SU-DHL-6 (cell line): ENCODE data around the gene FBXW11.

Experiments used
- H2AFZ ChIP-seq: fragments of 200-600 bp; sonication (generic); 2 replicates; pipeline ENCODE4 v1.6.1; 2014; ENCODE audit warnings: low read depth, mild to moderate bottlenecking, moderate library complexity, mixed read lengths, antibody characterized with exemption, low read length; ENCODE audit not compliant: severe bottlenecking
- H3F3A ChIP-seq: fragments of 200-600 bp; shearing (Covaris generic); 2 replicates; pipeline ENCODE4 v1.6.0; 2016; ENCODE audit warnings: antibody characterized with exemption, mild to moderate bottlenecking; ENCODE audit not compliant: insufficient read depth
- H3K27ac ChIP-seq: fragments of 200-600 bp; sonication (generic); 2 replicates; pipeline ENCODE4 v1.5.1; 2016; ENCODE audit warnings: low read depth, mild to moderate bottlenecking, low read length, moderate library complexity, mixed read lengths
- H3K27me3 ChIP-seq: fragments of 200-600 bp; sonication (generic), shearing (Covaris generic); 2 replicates; pipeline ENCODE4 v1.6.0; 2014; ENCODE audit warnings: mild to moderate bottlenecking, low read length
- H3K36me3 ChIP-seq: fragments of 200-600 bp; sonication (generic); 2 replicates; pipeline ENCODE4 v1.6.1; 2014; ENCODE audit warnings: mild to moderate bottlenecking, low read length, mixed read lengths
- H3K4me2 ChIP-seq: fragments of 300-600, 200-600 bp; shearing (Covaris generic), sonication (generic); 2 replicates; pipeline ENCODE4 v1.6.0; 2014; ENCODE audit warnings: low read length, low read depth, mild to moderate bottlenecking; ENCODE audit not compliant: poor library complexity, severe bottlenecking
- H3K4me3 ChIP-seq: fragments of 200-600 bp; sonication (generic); 2 replicates; pipeline ENCODE4 v1.5.1; 2014; ENCODE audit warnings: antibody characterized with exemption, low read length, mild to moderate bottlenecking, mixed read lengths; ENCODE audit not compliant: insufficient read depth, poor library complexity, severe bottlenecking
- H3K79me2 ChIP-seq: fragments of 200-600 bp; sonication (generic); 2 replicates; pipeline ENCODE4 v1.6.1; 2014; ENCODE audit warnings: mild to moderate bottlenecking, low read length, moderate library complexity; ENCODE audit not compliant: insufficient read depth
- H3K9ac ChIP-seq: fragments of 200-600 bp; sonication (generic); 2 replicates; pipeline ENCODE4 v1.7.0; 2014; ENCODE audit warnings: mild to moderate bottlenecking, low read length
- H3K9me2 ChIP-seq: fragments of 200-600 bp; sonication (generic); replicated peaks from 2 replicates; pipeline ENCODE4 v1.6.1; 2014; ENCODE audit warnings: low read length; ENCODE audit not compliant: insufficient read depth
- H3K9me3 ChIP-seq: fragments of 200-600 bp; sonication (generic); 2 replicates; pipeline ENCODE4 v1.6.1; 2014; ENCODE audit warnings: low read length, mixed read lengths; ENCODE audit not compliant: insufficient read depth
- H4K20me1 ChIP-seq: fragments of 200-600 bp; sonication (generic); 2 replicates; pipeline ENCODE4 v1.6.1; 2014; ENCODE audit warnings: low read depth, mild to moderate bottlenecking, antibody characterized with exemption, low read length, moderate library complexity, mixed read lengths
- CTCF ChIP-seq: fragments of 200-600 bp; sonication (generic); IDR thresholded peaks from one replicate; pipeline ENCODE4 v1.5.1; 2017; ENCODE audit warnings: antibody characterized with exemption, mild to moderate bottlenecking, low read length, moderate library complexity; ENCODE audit not compliant: insufficient read depth, poor library complexity, severe bottlenecking
- EZH2phosphoT487 ChIP-seq: fragments of 200-600 bp; sonication (generic), shearing (Covaris generic); conservative IDR thresholded peaks from 2 replicates; pipeline ENCODE4 v1.6.1; 2018; ENCODE audit warnings: mild to moderate bottlenecking, antibody characterized with exemption, low read length, moderate library complexity, mixed read lengths

FBXW11 gene

GRCh38 chr5:171895081-171895480, 111.4 kb downstream of the FBXW11 start:
- no peaks in the 10 kb centered on the region for H3K9me3 ChIP-seq
- H2AFZ ChIP-seq, result no peak overlapping the region
- no peak overlapping the region for H3K4me2 ChIP-seq
- no peaks in the 10 kb centered on the region for H3F3A ChIP-seq
- H3K27ac ChIP-seq, result no peak overlapping the region
- H3K9me2 ChIP-seq, result no peaks in the 10 kb centered on the region
- H3K79me2 ChIP-seq, result no peaks in the 10 kb centered on the region
- H3K27me3 ChIP-seq, result no peaks in the 10 kb centered on the region
- H4K20me1 ChIP-seq, result no peaks in the 10 kb centered on the region
- no peak overlapping the region for H3K9ac ChIP-seq
- H3K36me3 ChIP-seq, result no peaks in the 10 kb centered on the region
- H3K4me3 ChIP-seq, result no peak overlapping the region
- no peak for TF ChIP-seq CTCF
- no peak for TF ChIP-seq EZH2phosphoT487

DNA sequence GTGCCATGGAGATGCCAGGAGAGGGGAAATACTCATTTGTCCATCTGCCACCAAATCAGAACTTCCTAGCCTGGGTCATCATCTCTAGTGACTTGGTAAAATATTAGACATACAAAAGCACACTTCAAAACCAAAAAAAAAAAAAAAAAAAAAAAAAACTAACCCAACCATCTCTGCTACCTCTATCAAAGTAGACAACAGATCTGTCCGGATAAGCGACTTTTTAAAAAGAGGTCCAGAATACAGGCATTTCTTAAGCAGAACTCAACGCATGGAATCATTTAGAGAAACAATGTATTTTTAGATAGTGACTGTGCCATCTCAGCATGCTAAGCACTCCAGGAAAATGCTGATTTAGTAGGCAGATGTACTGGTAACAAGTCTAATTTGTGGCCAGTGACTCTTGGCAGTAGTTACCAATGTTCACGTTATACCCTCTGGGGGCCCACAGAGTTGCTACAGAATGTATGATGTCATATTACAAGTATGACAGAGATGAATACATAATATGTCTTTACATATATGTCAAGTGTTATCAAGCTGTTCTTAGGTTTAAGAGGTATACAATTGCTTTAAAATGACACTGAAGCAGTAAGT, 113.0 kb downstream of the FBXW11 start:
- no peaks in the 10 kb centered on the region for H3K9me3 ChIP-seq
- no peak overlapping the region for H3K4me2 ChIP-seq
- H3K27ac ChIP-seq, result no peak overlapping the region
- H3K79me2 ChIP-seq, result no peaks in the 10 kb centered on the region
- no peaks in the 10 kb centered on the region for H3F3A ChIP-seq
- no peak for TF ChIP-seq EZH2phosphoT487
- no peak for TF ChIP-seq CTCF
- H3K36me3 ChIP-seq, result peaks cover 7% of the 10 kb centered on the region; the same call in 1 of the 2 replicates
- H3K27me3 ChIP-seq, result no peaks in the 10 kb centered on the region
- no peak overlapping the region for H2AFZ ChIP-seq
- no peak overlapping the region for H3K4me3 ChIP-seq
- H3K9ac ChIP-seq, result no peak overlapping the region
- H3K9me2 ChIP-seq, result no peaks in the 10 kb centered on the region
- H4K20me1 ChIP-seq, result no peaks in the 10 kb centered on the region

DNA sequence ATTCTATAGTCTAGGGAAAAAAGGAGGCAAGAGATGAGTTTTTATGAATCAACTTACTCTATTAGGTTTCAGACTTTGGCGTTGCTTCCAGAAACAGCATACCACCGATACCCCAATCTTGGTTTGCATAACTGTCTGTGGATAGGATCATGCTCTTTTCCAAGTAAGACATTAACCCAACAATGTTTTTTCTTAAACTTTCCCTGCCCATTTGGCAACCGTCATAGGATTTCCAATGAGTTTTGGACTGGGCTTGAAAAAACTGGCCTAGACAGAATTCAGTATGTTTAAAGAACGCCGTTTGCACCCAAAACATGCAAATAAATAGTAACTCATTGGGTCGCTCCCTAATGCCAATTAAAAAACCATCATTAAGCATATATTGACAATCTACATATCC, 114.8 kb downstream of the FBXW11 start:
- no peaks in the 10 kb centered on the region for H4K20me1 ChIP-seq
- H3K9me2 ChIP-seq, result no peaks in the 10 kb centered on the region
- H3K4me2 ChIP-seq, result no peak overlapping the region
- H3F3A ChIP-seq, result no peaks in the 10 kb centered on the region
- H2AFZ ChIP-seq, result no peak overlapping the region
- no peaks in the 10 kb centered on the region for H3K27me3 ChIP-seq
- H3K79me2 ChIP-seq, result no peaks in the 10 kb centered on the region
- no peak overlapping the region for H3K27ac ChIP-seq
- peaks cover 9% of the 10 kb centered on the region; the same call in 1 of the 2 replicates for H3K36me3 ChIP-seq
- no peak for TF ChIP-seq EZH2phosphoT487
- TF ChIP-seq CTCF, result no peak
- H3K9ac ChIP-seq, result no peak overlapping the region
- H3K4me3 ChIP-seq, result no peak overlapping the region
- no peaks in the 10 kb centered on the region for H3K9me3 ChIP-seq
